GM18858 (cell line): ENCODE results near the gene PRPF19.

Experiments used
- ATAC-seq: cut with Tn5 transposase; IDR thresholded peaks from one replicate; pipeline ENCODE4 v1.9.1; 2021; ENCODE audit not compliant: unreplicated experiment

PRPF19 gene

GRCh38 chr11:60845338-60845737 is 61.0 kb downstream of the PRPF19 start:
- ATAC-seq, result no peak

- no peak for ATAC-seq
These were observed 61.5 kb downstream of the PRPF19 start for GRCh38 chr11:60844870-60845221.

GRCh38 chr11:60844045-60844869 is 62.1 kb downstream of the PRPF19 start:
- no peak for ATAC-seq

GRCh38 chr11:60842668-60843600 is 63.5 kb downstream of the PRPF19 start:
- ATAC-seq, result no peak

GRCh38 chr11:60841797-60842667 is 64.4 kb downstream of the PRPF19 start, which contains the start of gene CCDC86:
Gene CCDC86, plus strand, starts transcription at chr11:60842113. Its CDS starts 12 bp downstream, at chr11:60842125.
- ATAC-seq, result peak; percentile 57
